ENCODE data around the gene SPINDOC.

- no peak for TF ChIP-seq CTCF (IDR thresholded peaks at IDR 0.05; ENCODE audit: low read length)
- TF ChIP-seq EZH2 (IDR thresholded peaks at IDR 0.05; ENCODE audit: borderline replicate concordance, low read length): no peak
Observed at GRCh38 chr11:63791495-63792167, 21.6 kb upstream of the SPINDOC start.
